GM21786 (cell line): Measurements from ENCODE around the gene FBLN2.

ENCODE experiments used
- ATAC-seq: cut with Tn5 transposase; IDR thresholded peaks from one replicate; pipeline ENCODE4 v1.9.1; 2021; ENCODE audit not compliant: unreplicated experiment

Gene FBLN2

GRCh38 chr3:13529196-13530112 is 19.5 kb upstream of the FBLN2 start:
- no peak for ATAC-seq

GRCh38 chr3:13530241-13531009 is 18.5 kb upstream of the FBLN2 start:
- ATAC-seq = no peak

GRCh38 chr3:13532085-13532484 is 16.8 kb upstream of the FBLN2 start:
- no peak for ATAC-seq

GRCh38 chr3:13532631-13533030 is 16.3 kb upstream of the FBLN2 start:
- ATAC-seq = no peak

GRCh38 chr3:13533885-13534301 is 15.0 kb upstream of the FBLN2 start:
- ATAC-seq = no peak

- no peak for ATAC-seq
These were observed 13.4 kb upstream of the FBLN2 start for GRCh38 chr3:13535526-13535875.

- ATAC-seq = no peak
These were observed 13.0 kb upstream of the FBLN2 start for GRCh38 chr3:13535905-13536304.

GRCh38 chr3:13536432-13536831 is 12.5 kb upstream of the FBLN2 start:
- ATAC-seq = no peak

- ATAC-seq = no peak
These were observed 12.1 kb upstream of the FBLN2 start for GRCh38 chr3:13536832-13537231.

GRCh38 chr3:13537244-13537908 is 11.5 kb upstream of the FBLN2 start:
- ATAC-seq = no peak

- ATAC-seq = no peak
These were observed 11.0 kb upstream of the FBLN2 start for GRCh38 chr3:13537909-13538296.

GRCh38 chr3:13538520-13539291 is 10.2 kb upstream of the FBLN2 start:
- ATAC-seq = no peak

- no peak for ATAC-seq
These were observed 9.7 kb upstream of the FBLN2 start for GRCh38 chr3:13539292-13539638.

- no peak for ATAC-seq
These were observed 9.3 kb upstream of the FBLN2 start for GRCh38 chr3:13539671-13540070.

- no peak for ATAC-seq
These were observed 8.5 kb upstream of the FBLN2 start for GRCh38 chr3:13540297-13540995.

- ATAC-seq = no peak
These were observed 7.2 kb upstream of the FBLN2 start for GRCh38 chr3:13541691-13542090.

- no peak for ATAC-seq
These were observed 6.8 kb upstream of the FBLN2 start for GRCh38 chr3:13542142-13542541.

GRCh38 chr3:13543253-13543652 is 5.7 kb upstream of the FBLN2 start:
- no peak for ATAC-seq

- no peak for ATAC-seq
These were observed 4.6 kb upstream of the FBLN2 start for GRCh38 chr3:13544293-13544831.
